ENCODE data around the gene BMPR1B.

DNA sequence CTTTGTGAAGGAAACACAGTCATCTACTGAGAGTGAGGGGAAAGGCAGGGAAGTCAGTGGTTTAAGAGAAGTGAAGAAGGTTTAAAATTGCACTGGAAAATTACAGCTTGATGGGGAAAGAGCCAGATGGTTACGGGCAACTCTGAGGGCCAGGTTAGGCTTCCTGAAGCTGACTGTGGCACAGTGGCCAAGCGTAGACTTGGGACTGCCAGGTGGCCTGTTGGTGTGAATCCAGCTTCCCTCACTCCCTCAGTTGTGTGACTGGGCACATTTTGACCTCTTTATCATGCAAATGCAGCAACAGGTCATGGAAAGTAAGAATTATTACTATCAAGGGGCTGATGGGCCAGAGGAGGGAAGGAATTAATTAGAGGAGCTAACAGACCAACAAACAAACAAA, 400.9 kb downstream of the BMPR1B start:
- TF ChIP-seq POLR2A (IDR thresholded peaks at IDR 0.05; ENCODE audit: low read depth, low read length) (no peak), POLR2AphosphoS5 (IDR thresholded peaks at IDR 0.05; ENCODE audit: low read depth, low read length) (no peak), TAF1 (IDR thresholded peaks at IDR 0.05; ENCODE audit: borderline replicate concordance, low read depth, low read length) (no peak)

Data from GM12892 (cell line).